Activated CD8-positive, alpha-beta T cell treated with anti-CD3 and anti-CD28 coated beads for 36 hours (primary cell): ENCODE measurements around the gene ABCC8. TPM values are rescaled to one million over a fixed set of nuclear protein-coding genes. Genes with fewer than 3 reads are reported as not detected.

Source experiments
- ATAC-seq: fragments of 200-7000 bp; cut with Tn5 transposase; one replicate; pipeline ENCODE4 v1.10.0; 2021; ENCODE audit warnings: mild to moderate bottlenecking, moderate library complexity
- CTCF ChIA-PET: fragments of 350-600 bp; sonication (Branson Sonifier 250); formaldehyde crosslinking; loops from one replicate; lab custom pipeline; 2021; ENCODE audit warnings: antibody characterized with exemption; lab: Charles Lee
- POLR2A ChIA-PET: fragments of 350-600 bp; sonication (Branson Sonifier 250); formaldehyde crosslinking; loops from one replicate; lab custom pipeline; 2021; ENCODE audit warnings: antibody characterized with exemption; lab: Charles Lee
- DNase-seq: peaks from one replicate; pipeline ENCODE4 v3.0.0-alpha.2; 2020
- H3K27ac Mint-ChIP-seq: one replicate; pipeline ENCODE4 v1.8.0; 2021; ENCODE audit warnings: mild to moderate bottlenecking, mixed read lengths
- H3K27me3 Mint-ChIP-seq: one replicate; pipeline ENCODE4 v1.8.0; 2021; ENCODE audit warnings: mixed read lengths
- H3K36me3 Mint-ChIP-seq: one replicate; pipeline ENCODE4 v1.8.0; 2021; ENCODE audit warnings: low read depth, mixed read lengths
- H3K4me1 Mint-ChIP-seq: one replicate; pipeline ENCODE4 v1.8.0; 2021; ENCODE audit warnings: low read depth, mixed read lengths
- H3K4me3 Mint-ChIP-seq: one replicate; pipeline ENCODE4 v1.8.0; 2021; ENCODE audit warnings: mild to moderate bottlenecking, moderate library complexity, mixed read lengths
- H3K9me3 Mint-ChIP-seq: one replicate; pipeline ENCODE4 v1.8.0; 2021; ENCODE audit warnings: mixed read lengths
- intact Hi-C: fragments of 100-400 bp; cut with micrococcal nuclease; formaldehyde crosslinking; loops from one replicate; pipeline ENCODE4 v1.10.0; 2022
- total RNA-seq, 2 experiments: library from RNA; stranded (reverse); gene quantifications; one replicate each; pipeline ENCODE4 v1.2.3, GENCODE V29; 2021
- TF ChIP-seq, protein P1 (sequence below): fragments of 200-600 bp; IDR thresholded peaks from one replicate; pipeline ENCODE4 v1.8.0; 2022; ENCODE audit warnings: antibody characterized with exemption, mild to moderate bottlenecking

ABCC8 gene
- total RNA-seq, 2 experiments from 2014 or later, result not detected

DNA sequence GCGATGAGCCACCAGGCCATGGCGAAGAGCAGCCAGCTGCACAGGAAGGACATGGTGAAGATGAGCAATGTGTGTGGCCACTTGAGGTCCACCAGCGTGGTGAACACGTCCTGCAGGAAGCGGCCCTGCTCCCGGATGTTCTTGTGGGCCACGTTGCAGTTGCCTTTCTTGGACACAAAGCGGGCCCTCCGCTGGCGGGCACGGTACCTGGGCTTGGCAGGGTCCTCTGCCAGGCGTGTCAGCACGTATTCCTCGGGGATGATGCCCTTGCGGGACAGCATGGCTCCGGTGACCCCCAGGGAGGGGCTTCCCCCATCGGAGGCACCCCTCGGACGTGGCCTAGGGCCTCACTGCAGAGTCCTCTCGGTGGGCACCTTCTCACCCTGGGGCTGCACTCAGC, 88.8 kb downstream of the ABCC8 start:
- TF ChIP-seq, protein P1, sequence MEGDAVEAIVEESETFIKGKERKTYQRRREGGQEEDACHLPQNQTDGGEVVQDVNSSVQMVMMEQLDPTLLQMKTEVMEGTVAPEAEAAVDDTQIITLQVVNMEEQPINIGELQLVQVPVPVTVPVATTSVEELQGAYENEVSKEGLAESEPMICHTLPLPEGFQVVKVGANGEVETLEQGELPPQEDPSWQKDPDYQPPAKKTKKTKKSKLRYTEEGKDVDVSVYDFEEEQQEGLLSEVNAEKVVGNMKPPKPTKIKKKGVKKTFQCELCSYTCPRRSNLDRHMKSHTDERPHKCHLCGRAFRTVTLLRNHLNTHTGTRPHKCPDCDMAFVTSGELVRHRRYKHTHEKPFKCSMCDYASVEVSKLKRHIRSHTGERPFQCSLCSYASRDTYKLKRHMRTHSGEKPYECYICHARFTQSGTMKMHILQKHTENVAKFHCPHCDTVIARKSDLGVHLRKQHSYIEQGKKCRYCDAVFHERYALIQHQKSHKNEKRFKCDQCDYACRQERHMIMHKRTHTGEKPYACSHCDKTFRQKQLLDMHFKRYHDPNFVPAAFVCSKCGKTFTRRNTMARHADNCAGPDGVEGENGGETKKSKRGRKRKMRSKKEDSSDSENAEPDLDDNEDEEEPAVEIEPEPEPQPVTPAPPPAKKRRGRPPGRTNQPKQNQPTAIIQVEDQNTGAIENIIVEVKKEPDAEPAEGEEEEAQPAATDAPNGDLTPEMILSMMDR, result no peak
- peak overlapping the region; percentile 69 for H3K4me3 Mint-ChIP-seq
- CTCF ChIA-PET, result interaction anchor here (0.8 to 6.4 kb wide), 8 partner anchors 13 to 171 kb away, joined by 3 to 27 read pairs (median 6); no protein-coding TSS in a partner anchor
- H3K4me1 Mint-ChIP-seq, result peaks cover 4% of the 10 kb centered on the region
- intact Hi-C loops, result no loop called here
- H3K9me3 Mint-ChIP-seq, result no peaks in the 10 kb centered on the region
- H3K27ac Mint-ChIP-seq, result no peak overlapping the region
- POLR2A ChIA-PET, result interaction anchor here (1.4 kb wide), 1 partner anchor 34 kb away, joined by 4 read pairs; no protein-coding TSS in a partner anchor
- ATAC-seq, result no peak
- no peak for DNase-seq
- H3K36me3 Mint-ChIP-seq, result no peaks in the 10 kb centered on the region
- H3K27me3 Mint-ChIP-seq, result peaks cover 2% of the 10 kb centered on the region

DNA sequence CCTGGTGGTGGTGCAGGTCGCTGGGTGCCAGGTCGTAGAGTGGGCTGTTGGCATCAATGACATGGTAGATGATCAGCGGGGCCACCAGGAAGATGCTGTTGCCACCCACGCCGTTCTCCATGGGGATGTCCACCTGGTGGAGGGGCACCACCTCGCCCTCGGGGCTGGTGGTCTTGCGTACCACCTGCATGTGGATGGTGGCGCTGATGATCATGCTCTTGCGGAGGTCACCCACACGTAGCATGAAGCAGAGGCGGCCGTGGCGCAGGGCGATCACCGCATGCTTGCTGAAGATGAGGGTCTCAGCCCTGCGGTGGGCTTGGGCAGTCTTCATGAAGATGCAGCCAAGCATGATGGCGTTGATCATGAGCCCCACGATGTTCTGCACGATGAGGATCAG, 89.4 kb downstream of the ABCC8 start:
- H3K27ac Mint-ChIP-seq, result no peak overlapping the region
- CTCF ChIA-PET, result interaction anchor here (0.8 to 1.8 kb wide), 14 partner anchors 14 to 157 kb away, joined by 3 to 14 read pairs (median 4); no protein-coding TSS in a partner anchor

DNA sequence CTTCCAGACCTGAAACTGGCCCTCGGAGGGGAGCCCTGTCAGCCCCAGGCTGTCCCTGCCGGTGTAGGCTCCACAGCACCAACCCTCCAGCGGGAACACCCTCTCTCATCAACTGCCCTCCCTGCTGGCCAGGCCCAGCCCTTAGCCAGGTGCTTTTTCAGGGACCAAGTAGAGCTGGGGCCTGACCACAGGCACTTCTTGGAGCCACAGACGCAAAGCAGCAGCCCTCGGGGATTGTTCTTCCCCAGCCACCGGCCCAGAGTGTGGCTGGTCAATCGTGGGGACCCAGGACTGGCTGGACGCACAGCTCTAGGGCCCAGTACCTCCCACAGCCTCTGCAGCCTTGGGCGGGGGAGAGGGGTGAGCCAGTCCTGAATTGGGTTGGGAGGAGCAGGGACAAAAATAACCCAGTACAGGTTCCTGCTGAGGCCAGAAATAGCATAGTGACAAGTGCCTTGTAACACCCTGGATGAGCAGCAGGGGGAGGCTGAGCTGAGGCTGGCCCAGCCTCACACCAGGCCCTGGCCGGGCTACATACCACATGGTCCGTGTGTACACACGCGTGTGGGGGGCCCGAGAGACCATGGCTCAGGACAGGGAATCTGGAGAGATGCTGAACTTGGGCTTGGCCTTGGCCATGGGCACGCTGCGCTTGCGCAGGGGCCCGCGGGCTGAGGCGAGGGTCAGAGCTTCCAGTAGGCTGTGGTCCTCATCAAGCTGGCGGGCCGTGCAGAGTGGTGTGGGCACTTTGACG, 90.1 kb downstream of the ABCC8 start:
- Mint-ChIP-seq H3K27ac (no peak overlapping the region), H3K4me3 (no peak overlapping the region), H3K27me3 (peaks cover 2% of the 10 kb centered on the region), H3K36me3 (no peaks in the 10 kb centered on the region), H3K4me1 (peaks cover 4% of the 10 kb centered on the region), H3K9me3 (no peaks in the 10 kb centered on the region)
- peak; percentile 70 for DNase-seq
- ChIA-PET POLR2A (no interaction called here), CTCF (interaction anchor here (0.8 to 1.8 kb wide), 14 partner anchors 14 to 157 kb away, joined by 3 to 14 read pairs (median 4); no protein-coding TSS in a partner anchor)
- intact Hi-C loops, result no loop called here
- TF ChIP-seq, protein P1, result peak; percentile 57
- peak; percentile 47 for ATAC-seq

More for the DNA sequence above, 89.4 kb downstream of the ABCC8 start:
- intact Hi-C loops, result no loop called here
- Mint-ChIP-seq H3K4me1 (peaks cover 4% of the 10 kb centered on the region), H3K9me3 (no peaks in the 10 kb centered on the region), H3K36me3 (no peaks in the 10 kb centered on the region), H3K27me3 (peaks cover 2% of the 10 kb centered on the region), H3K4me3 (peak overlapping the region; percentile 22)
- DNase-seq (no peak), ATAC-seq (no peak)
- POLR2A ChIA-PET, result no interaction called here
- TF ChIP-seq, protein P1, result no peak

DNA sequence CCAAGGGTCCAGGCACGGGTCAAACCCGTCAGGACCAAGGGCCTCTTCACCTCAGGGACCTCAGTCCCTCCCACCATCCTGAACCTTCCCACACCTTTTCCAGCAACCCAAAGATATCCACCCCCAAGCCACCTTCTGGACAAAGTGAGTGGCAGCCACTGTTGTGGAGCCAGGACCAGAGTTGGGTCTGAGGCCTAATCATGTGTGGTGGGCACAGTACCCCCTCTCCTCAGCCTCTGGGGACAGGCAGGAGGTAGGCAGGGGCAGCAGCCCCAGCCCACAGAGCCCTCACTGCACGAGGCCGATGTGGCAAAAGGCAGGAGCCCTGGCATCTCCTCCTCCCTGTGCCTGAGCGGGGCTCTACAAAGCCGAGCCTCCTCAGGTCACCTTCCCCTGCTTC, 90.7 kb downstream of the ABCC8 start:
- Mint-ChIP-seq H3K4me3 (no peak overlapping the region), H3K9me3 (no peaks in the 10 kb centered on the region), H3K27me3 (no peaks in the 10 kb centered on the region), H3K27ac (no peak overlapping the region), H3K4me1 (peaks cover 4% of the 10 kb centered on the region), H3K36me3 (no peaks in the 10 kb centered on the region)
- CTCF ChIA-PET, result interaction anchor here (1.0 to 5.3 kb wide), 13 partner anchors 12 to 156 kb away, joined by 3 to 167 read pairs (median 6); no protein-coding TSS in a partner anchor
- ATAC-seq (no peak), DNase-seq (no peak)
- intact Hi-C loops, result no loop called here
- TF ChIP-seq, protein P1, result no peak
- POLR2A ChIA-PET, result no interaction called here

- DNase-seq (no peak), ATAC-seq (no peak)
- CTCF ChIA-PET, result interaction anchor here (0.7 to 5.3 kb wide), 8 partner anchors 12 to 156 kb away, joined by 3 to 167 read pairs (median 20); no protein-coding TSS in a partner anchor
- H3K4me1 Mint-ChIP-seq, result peaks cover 4% of the 10 kb centered on the region
- H3K9me3 Mint-ChIP-seq, result no peaks in the 10 kb centered on the region
- intact Hi-C loops, result no loop called here
- no peak overlapping the region for H3K4me3 Mint-ChIP-seq
- H3K27me3 Mint-ChIP-seq, result no peaks in the 10 kb centered on the region
- POLR2A ChIA-PET, result no interaction called here
- TF ChIP-seq, protein P1, result no peak
- no peak overlapping the region for H3K27ac Mint-ChIP-seq
- H3K36me3 Mint-ChIP-seq, result no peaks in the 10 kb centered on the region
These were observed 91.2 kb downstream of the ABCC8 start for GRCh38 chr11:17385492-17385891.
